Cerebellar nuclear complex (tissue), 1 donor: ENCODE measurements around the gene SLC46A2.

Source experiments
- DNase-seq, 2 experiments: peaks; one replicate each; lab custom pipeline; 2025; lab: John Stamatoyannopoulos, UW

Gene SLC46A2

DNA sequence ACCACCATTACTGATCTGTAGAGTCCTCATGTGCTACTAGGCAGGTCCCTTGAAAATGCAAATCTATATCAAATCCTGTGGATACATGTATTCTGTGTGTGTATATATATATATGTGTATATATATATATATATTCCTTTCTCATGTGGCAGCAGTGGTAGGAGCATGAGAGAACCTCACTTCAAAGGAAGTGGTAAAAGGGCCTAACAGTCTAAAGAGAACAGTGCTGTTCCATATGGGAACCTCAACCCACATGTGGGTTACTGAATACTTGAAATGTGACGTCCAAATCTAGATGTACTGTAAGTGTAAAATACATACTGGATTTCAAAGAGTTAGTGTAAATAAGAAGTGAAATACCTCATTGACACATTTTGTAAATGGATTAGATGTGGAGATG, 5.4 kb downstream of the SLC46A2 start:
- no peak for DNase-seq

DNA sequence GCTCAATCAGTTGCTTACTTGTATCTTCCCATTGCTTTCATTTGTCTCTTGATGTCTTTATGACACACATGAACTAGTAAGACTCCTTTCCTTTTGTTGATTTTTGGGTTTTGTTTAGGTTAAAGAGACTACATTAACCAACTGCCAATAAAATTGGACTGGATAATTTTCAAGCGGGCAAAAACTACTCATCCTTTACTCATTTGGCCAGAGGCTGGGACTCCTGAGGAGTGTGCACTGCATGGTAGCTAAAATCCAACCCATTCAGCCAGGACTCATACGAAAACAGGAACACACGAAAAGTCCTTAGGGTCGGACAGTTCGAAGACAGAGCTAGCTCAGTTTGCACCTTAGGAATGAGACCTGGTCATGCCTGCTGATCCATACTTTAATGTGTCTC, 6.0 kb downstream of the SLC46A2 start:
- no peak for DNase-seq

DNA sequence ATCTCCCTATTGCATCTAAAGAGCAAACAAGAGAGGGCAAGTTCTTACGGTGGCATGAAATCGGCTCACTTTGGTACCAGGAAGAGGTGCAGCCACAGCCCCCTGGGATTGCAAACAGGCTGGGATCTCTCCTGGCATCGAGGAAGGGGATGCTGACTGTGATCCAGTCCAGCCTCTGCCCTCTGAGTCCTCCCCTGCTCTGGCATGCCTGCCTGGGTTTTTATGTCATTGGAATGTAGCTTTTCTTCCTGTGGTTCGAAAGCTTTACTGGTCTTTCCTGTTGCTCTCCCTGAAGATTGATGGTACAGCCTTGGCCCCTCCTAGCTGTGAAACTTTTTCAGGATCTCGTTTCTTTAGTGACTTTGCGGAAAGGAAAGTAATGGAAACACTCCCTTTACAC, 6.6 kb downstream of the SLC46A2 start:
- DNase-seq = no peak

DNA sequence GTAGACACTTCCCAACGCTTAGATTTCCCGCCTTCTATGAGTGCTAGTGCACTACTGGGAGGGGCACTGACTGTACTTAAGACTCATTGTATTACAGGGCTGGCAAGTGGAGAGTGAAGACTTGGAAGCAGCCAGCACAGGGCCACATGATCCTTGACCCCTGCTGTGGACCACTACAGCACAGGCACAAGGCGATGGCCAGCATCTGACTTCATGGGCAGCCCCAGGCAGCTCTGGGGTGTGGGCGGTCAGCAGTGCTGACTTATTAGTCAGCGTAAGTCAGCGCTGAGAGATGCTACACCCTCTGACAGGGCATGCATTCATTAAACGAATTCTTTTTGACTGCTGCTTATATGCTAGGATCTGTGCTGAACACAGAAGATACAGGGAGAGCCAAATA, 9.3 kb downstream of the SLC46A2 start:
- no peak for DNase-seq

DNA sequence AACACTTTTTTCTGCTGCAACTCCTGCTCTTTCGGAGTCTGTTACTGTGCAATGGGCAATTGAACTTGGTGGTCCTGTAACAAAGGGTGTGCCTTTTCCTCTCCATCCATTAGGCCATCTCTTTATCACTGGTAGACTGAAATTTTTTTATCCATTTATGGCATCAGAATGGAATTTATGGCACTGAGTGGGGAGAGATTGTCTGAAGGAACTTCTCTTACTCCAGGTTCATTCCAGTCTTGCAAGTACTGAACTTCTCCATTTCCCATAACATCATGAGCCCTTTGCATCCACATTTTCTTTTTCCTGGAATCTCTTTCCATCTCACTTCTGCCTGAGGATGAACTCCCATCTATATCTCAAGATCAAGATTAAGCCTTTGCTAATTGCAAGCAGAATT, 10.0 kb downstream of the SLC46A2 start:
- no peak for DNase-seq

DNA sequence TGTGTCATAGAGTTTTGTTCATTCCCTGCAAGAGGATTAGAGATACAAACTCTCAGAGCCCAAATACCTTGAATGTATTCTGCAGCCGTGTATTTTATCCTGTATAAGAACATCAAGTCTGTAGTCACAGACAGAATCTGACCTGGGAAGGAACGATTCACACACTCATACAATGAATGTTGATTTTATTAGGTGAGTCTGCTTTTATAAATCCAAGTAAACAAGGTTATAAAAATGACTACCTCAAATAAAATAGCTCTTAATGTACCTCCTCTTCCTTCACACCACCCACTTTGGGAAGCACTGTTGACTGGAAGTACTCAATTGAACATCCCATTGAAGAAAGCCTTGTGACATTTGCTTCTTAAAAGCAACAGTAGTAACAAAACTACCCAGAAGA, 11.9 kb downstream of the SLC46A2 start:
- DNase-seq = no peak

DNA sequence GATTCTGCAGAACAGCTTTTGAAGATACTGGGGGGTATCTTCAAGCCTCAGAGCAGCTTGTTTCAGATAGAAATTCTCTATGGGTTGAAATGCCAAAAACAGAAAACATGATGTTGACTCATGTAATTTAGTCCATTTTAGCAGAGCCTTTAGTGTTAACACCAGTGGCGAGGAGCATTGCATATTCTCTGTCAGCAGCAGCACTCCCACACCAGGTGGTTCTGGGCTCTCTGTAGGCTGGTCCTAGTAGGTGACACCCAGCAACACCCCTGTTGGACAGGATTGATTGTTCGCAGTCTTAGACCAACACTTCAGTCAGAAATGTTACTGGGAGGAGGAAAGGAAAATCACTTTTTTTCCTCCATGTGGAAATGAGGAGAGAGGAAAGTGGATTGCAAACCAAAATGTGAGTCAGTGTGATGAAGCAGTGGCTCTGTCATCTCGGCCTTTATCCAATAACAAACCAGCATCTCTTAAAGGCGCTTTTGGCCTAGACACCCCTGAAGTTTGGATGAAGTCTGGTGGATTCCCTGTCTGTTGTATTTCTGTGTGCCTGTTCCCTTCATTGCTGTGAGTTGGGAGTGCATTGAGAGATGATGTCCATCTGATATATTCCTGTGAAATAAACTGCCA, 16.8 kb downstream of the SLC46A2 start:
- no peak for DNase-seq

DNA sequence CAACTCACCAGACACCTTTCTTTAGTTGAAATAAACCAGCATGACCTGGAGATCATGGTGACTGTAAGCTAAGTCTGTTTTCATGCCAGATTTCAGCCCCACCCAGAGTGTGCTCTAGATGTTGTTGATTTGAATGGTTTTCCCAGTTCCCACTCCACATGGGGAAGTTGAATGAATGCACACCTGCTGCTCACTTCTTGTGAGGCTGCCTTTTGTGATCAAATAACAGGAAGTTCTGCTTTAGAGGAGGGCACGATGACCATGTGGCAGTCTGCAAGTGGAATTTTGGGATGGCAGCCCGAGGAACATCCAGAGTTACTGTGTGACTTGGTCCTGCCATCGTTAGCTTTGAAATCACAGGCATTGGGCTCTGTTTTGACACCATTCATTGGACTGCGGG, 18.7 kb downstream of the SLC46A2 start:
- DNase-seq = no peak

DNA sequence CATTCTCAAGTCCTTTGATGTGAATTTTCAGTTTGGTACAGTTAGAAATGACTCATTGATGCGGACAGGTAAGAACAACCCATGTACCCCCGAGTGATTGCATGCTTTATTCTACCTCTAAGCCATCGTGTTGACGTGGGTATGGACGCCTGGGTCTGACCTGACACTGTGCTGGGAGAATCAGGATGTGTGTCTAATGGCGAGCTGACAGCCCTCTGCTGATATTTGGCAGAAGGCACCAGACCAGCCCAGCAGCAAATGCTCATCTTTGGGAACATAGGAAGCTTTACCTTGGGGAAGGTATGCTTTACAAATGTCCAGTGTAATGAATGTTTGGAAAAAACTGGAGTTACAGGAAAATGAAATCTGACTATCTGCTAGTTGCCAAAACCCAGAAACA, 20.1 kb downstream of the SLC46A2 start:
- DNase-seq = peak in 1 of 2 experiments; percentile 6

DNA sequence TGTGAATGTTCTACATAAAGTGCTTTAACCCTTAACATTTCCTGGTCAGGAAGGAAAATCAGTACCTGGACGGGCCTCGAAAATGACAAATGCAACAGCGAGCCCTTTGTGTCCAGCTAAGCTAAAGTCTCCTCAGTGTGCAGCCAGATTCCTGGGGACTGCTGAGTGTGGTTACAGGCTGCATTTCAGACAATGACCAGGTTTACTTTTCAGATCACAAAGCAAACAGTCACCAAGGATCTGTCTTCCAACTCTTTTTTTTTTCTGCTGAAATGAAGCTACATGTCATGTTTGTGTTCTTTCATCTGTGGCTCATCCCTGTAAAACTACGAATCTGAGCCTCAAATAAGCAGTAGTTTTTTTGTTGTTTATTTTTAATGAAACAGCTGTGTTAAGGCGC, 20.8 kb downstream of the SLC46A2 start:
- no peak for DNase-seq

DNA sequence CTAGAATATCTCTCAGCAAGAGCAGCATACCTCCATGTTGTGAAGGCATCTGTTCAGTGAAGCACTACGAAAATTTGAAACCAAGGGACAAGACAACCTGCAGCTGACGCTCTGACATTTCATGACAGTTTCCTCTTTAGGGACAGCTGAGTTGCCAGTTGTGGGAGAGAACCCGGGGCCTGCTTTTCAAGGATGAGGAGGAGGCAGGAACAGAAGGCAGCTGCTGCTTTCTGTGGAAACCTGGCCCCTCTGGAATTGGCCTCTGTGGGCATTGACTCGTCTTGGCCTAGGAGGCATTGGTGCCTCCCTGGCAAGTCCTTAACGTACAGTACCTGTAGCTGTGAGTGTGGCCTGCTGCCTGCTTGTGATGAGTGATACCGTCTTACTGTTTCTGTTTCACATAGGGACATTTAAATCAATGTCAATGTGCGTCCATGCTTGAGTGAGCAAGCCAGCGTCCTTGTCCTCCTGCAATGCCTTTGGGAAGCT, 21.6 kb downstream of the SLC46A2 start:
- no peak for DNase-seq

DNA sequence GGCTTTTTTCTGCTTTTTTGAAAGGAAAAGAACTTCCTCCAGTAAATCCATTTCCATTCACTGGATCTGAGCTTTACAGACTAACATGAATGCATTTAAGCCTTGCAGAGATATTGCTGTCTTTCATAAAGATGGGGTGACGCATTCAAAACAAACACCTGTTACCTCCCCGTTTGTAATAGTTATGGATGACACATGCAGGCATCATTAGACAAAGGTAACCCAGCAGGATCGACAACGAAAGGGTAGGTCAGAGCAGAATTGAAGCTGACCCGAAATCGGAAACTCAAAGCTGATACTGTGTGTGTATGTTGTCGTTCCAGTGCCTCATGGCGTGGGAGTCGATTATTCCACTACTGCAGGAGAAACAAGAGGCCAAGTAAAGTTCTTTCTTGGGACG, 22.2 kb downstream of the SLC46A2 start:
- DNase-seq = no peak

DNA sequence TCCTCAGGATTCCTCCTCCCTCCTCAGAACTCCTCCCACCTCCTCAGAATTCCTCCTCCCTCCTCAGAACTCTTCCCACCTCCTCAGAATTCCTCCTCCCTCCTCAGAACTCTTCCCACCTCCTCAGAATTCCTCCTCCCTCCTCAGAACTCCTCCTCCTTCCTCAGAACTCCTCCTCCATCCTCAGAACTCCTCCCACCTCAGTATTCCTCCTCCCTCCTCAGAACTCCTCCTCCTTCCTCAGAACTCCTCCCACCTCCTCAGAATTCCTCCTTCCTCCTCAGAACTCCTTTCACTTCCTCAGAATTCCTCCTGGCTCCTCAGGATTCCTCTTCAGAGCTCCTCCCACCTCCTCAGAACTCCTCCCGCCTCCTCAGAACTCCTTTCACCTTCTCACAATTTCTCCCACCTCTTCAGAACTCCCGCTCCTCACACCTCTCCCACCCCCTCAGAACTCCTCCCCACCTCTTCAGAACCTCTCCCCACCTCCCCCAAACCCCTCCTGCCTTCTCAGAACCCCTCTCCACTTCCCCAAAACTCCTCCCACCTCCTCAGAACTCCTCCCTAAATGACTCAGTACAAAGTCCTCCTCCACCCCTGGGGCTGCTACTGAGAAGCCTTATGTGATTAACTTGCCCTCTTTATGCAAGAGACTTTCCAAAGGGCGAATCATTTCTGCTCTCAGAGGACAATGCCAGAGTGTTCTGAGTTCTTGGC, 23.2 kb downstream of the SLC46A2 start:
- no peak for DNase-seq

DNA sequence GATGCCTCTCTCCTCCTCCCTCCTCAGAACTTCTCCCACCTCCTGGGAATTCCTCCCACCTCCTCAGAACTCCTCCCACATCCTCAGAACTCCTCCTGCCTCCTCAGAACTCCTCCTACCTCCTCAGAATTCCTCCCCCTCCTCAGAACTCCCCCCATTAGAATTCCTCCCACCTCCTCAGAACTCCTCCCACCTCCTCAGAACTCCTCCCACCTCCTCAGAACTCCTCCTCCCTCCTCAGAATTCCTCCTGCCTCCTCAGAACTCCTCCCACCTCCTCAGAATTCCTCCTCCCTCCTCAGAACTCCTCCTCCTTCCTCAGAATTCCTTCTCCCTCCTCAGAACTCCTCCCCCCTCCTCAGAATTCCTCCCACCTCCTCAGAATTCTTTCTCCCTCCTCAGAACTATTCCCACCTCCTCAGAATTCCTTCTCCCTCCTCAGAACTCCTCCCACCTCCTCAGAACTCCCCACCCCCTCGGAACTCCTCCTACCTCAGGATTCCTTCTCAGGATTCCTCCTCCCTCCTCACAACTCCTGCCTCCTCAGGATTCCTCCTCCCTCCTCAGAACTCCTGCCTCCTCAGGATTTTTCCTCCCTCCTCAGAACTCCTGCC, 23.9 kb downstream of the SLC46A2 start:
- DNase-seq = no peak

DNA sequence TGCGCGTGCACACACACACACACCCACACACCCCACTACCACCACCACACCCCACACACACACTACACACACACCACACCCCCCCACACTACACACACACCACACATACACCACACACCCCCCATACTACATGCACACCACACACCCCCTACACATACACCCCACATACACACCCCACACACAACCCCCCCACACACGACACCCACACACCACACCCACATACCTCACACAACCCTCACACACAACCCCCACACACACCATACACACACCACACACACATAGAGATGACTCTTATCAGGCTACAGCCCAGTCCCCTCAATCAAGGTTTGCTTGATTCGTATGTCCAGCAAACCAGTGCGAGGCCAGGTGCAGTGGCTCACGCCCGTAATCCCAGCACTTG, 25.7 kb downstream of the SLC46A2 start:
- no peak for DNase-seq

DNA sequence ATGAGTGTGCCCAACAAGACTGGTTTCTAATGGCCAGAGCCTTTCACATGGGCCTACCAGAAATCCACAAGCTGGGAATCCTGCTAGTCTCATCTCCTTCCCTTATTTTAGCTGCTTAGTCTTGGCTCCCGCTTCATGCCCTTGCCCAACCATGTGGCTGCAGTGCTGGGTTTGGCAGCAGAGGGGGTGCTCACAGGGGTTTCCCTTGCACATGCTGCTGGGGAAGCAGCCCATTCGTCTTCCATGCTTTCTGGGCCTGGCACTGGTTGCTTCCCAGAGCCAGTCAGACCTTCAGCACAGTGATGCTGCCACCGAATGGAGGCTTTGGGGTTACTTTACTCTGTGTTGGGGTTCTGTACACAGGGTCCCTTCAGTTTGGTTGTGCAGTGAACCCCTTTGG, 26.3 kb downstream of the SLC46A2 start:
- DNase-seq = no peak

DNA sequence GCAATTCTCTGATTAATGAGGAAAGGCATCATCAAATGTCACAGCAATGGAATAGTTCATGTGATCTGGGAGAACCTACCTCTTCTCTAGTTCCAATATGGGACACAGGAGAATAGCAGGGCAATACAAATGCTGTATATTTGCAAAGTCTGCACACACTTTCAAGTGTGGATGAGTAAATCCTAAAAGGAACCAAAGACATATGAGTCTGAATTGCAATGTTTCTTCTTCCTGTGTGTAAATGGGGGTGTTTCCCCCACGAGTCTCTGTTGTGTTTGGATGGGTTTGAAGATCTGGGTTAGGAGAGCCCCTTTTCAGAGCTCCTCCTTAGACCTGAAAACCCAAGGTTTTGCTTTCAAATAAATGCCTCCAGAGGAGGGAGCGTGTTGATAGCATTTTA, 26.9 kb downstream of the SLC46A2 start:
- no peak for DNase-seq

DNA sequence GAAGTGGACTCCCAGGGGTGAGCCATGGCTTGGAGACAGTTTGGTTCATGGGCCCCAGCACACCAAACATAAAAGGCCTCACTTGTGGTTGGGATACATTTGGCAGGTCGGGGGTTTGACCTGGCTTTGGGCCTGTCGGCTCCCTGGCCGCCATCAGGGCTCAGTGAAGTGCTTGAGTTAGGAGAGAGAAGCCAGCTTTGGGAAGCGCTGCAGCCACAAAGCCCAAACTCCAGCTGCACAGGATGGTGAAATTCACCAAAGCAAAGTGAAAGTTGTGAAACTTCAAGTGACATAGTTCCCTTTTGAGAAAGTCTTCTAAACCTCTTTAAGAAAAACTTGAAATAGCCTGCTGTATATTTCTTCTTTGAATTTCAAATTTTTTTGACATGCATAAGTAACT, 27.5 kb downstream of the SLC46A2 start:
- DNase-seq = no peak

DNA sequence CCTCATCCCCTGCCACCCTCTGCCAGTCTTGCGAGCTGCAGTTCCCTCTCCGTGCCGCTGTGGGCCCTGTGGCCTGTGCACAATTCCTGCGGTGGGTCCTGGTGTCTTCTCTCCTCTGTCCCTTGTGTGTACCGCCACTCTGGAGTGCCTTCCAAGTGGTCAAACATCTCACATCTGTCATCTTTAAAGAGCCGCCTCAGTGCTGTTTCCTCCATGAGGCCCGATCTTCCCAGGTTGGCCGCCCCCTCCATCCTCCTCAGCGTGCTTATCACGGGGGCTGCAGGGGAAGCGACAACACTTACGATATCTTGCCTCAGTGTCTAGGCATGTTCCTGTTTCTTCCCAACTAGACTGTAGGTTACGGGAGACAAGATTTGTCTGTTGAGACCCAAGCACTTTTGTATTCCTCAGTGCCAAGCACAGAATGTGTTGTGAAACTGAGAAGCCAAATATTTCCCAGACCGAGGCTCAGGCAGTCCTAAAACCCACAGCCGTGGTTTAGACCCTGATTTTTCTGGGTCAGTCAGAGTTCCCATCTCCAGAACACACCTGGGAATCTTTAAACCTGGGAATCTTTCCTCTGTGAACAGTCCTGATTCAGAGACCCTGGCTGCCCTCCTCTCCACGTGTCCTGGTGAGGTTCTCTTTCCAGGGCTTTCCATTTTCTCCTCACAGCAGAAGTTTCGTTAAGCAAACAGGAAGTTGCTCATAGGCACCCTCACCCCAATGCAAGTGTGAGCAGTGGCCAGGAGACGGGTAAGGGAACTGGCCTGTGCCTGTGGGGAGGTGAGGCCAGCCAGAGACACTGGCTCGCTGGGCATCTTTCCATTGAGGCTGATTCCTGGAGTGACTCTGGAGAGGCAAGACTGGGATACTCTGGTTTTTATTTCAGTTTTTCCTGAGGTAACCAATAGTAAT, 28.8 kb downstream of the SLC46A2 start:
- DNase-seq = no peak

DNA sequence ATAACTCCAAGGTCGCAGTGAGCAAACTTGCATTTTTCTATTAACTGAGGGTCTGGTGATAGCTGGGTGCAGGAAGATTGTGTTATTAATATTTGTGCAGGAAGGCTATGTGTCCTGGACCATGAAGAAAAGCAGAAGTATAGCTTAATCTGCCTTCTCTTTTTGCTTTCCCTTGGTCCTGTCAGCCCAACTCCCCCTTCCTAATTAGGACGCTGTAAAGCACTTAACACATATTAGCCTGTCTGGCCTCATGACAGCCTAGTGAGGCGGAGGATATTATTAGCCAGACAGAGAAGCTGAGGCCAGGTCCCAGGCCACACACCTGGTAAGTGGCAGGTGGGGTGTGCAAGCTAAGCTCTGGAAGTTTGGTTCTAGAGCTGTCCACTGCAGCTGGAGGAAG, 29.5 kb downstream of the SLC46A2 start:
- no peak for DNase-seq

DNA sequence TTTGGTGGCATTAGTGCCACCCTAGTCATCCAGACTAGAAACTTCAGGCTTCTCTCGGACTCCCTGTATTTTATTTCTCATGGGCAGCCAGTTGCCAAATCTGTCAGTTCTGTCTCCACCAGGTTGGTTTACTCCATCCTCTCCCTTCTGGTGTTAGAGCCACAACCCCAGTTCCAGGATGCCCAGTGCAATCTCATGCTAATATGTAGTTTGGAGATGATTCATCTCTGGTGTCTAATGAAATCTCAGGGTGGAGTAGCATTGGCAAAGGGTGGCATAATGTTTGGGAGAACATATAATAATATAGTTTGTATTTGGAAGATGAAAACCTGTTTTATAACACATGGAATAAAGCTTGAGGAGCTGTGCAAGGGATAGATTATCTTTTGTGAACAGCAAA, 30.2 kb downstream of the SLC46A2 start:
- no peak for DNase-seq

DNA sequence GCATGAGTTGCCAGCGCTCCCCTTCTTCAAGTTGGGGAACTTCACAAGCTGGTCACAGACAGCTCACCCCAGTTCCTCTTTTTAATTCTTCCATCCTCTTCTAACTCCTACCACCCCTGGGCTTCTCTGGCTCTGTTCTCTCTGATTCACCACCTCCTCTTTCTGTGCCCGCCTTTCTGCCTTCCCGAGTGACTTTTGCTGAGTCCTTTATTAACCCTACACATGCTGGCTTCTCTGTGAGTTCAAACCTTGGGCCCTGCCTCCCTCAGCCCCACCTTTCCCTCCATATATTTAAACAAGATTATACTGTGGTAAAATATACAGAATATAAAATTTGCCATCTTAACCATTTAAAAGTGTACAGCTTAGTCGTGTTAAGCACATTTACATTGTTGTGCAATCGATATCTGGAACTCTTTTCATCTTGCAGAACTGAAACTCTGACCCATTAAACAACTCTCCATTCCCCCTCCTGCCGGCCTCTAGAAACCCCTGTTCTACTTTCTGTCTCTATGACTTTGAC, 32.0 kb downstream of the SLC46A2 start:
- no peak for DNase-seq
